GM21737 (cell line): Measurements from ENCODE around the gene MTARC1.

Experiments
- ATAC-seq: cut with Tn5 transposase; IDR thresholded peaks from one replicate; pipeline ENCODE4 v1.9.1; 2021; ENCODE audit warnings: mild to moderate bottlenecking, moderate library complexity; ENCODE audit not compliant: unreplicated experiment

MTARC1 gene

DNA sequence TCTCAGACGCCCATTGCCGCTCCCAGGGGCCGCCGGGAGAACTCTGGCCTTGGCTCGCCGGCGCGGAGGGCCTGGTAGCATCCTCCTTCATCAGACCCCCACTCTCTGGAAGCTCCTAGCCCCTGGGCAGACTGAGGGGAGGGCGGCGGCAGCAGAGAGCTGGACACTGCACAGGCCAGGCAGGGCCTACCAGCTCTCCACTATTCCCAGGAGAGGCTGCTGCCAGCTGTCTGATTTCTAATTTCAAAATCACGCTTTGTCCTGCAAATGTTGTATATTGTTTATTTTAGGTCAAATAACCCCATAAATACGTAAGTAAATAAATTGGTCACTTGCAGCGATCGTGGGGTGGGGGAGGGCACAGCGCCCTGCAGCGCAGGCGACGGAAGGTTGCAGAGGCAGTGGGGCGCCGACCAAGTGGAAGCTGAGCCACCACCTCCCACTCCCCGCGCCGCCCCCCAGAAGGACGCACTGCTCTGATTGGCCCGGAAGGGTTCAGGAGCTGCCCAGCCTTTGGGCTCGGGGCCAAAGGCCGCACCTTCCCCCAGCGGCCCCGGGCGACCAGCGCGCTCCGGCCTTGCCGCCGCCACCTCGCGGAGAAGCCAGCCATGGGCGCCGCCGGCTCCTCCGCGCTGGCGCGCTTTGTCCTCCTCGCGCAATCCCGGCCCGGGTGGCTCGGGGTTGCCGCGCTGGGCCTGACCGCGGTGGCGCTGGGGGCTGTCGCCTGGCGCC is at the start of gene MTARC1:
Gene MTARC1, plus strand, starts transcription at position 577 of the 732 bp plus-strand sequence. Its CDS starts 32 bp downstream, at position 609.
- peak; percentile 53 for ATAC-seq

GRCh38 chr1:220741349-220741748 is 45.4 kb upstream of the MTARC1 start:
- ATAC-seq = no peak

GRCh38 chr1:220741825-220742224 is 44.9 kb upstream of the MTARC1 start:
- ATAC-seq = no peak

GRCh38 chr1:220742520-220742919 is 44.2 kb upstream of the MTARC1 start:
- no peak for ATAC-seq

DNA sequence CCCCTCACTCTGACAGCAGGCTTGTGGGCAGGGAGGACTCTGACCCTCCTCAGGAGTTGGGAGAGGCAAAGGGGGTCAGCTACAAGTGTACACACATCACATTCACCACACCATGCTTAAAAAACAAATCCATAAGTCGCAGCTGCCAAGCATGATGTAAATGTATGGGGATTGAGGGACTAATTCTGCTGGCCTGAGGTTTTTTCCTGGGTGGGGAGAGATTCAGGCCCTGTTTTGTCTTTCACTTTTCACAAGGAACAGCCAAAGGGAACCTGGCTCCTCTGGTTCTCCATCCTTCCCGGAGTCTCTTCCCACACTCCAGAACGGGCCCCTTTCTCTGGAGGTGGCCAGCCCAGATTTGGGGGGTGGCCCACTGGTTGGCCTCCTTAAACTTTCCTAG is 39.9 kb upstream of the MTARC1 start:
- no peak for ATAC-seq

DNA sequence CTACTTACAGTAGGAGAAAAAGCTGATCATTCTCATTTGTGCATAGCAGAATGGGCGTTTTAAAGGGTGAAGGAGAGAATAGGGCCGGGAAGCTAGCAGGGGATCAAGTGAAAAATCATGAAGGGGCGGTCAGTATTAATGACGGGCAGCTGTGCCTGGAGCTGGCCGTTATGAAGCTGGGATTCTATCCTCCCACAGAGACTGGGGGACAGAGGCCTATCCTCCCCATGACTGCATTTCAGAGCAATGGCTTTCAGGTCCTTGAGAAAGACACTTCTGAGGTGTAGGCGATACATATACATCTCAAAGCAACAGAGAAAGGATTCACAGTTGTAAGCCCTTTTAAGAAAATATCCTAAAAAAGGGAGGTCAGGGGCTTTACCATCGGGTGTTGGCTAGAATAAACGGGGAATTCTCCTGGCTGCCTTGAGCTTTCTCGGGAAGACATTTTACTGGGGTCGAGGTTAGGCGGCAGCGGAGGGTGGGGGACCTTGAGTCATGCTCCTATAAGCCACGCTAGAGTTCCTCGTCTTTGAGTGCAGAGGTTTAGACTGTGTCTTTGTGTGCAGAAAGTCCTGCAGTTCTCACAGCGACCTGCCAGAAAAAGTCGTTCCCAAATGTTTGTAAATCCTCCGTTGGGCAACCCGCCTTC is 39.1 kb upstream of the MTARC1 start:
- peak; percentile 7 for ATAC-seq

GRCh38 chr1:220748089-220748934 is 38.4 kb upstream of the MTARC1 start, which contains the start of gene MTARC2:
TSS of gene MTARC2 (plus strand) at chr1:220748322. CDS start at chr1:220748532, 210 bp downstream.
- ATAC-seq = peak; percentile 89

GRCh38 chr1:220748936-220749335 is 37.8 kb upstream of the MTARC1 start:
- ATAC-seq = no peak

GRCh38 chr1:220750131-220750515 is 36.6 kb upstream of the MTARC1 start:
- ATAC-seq = no peak

DNA sequence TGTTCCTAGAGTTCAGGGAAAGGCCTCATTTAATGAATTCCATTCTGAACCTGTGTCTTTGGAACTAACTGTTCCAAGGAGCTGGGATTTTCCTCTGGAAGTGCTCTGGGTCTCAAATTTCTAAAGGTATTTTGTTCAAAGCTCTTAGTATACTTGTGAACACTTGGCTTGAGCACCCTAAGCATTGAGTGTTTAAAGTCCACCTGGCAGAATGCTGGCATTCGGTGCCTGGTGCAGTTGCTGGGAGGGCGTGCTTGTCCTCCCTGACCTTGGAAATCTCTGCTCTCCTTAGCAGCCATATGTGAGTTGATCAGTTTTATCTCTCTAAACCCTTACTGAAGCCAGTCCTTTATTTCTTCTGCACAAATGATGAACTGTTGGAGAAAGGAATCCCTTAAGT is 35.6 kb upstream of the MTARC1 start:
- no peak for ATAC-seq

GRCh38 chr1:220754212-220754917 is 32.3 kb upstream of the MTARC1 start:
- ATAC-seq = no peak

- no peak for ATAC-seq
These were observed 31.8 kb upstream of the MTARC1 start for GRCh38 chr1:220754918-220755295.

DNA sequence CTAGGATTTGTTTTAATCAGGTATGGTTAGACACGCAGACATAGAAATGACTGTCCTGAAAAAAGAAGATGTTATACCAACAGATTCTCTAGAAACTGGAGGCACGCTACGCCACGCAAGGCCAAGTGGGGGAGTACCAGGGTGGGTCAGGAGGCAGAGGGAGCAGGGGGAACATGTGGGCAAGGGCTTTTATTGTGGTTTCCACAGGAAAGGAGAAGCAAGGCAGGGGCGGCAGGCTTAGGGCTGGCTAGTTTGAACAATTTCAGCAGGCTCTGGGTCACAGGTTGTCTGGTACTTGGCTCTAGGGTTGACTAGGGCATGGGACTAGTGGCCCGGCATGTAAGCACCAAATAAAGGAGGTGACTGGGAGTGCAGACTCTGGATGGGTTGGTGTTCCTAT is 31.4 kb upstream of the MTARC1 start:
- ATAC-seq = no peak

- no peak for ATAC-seq
These were observed 29.3 kb upstream of the MTARC1 start for GRCh38 chr1:220757441-220757840.

- ATAC-seq = no peak
These were observed 27.6 kb upstream of the MTARC1 start for GRCh38 chr1:220759147-220759546.

GRCh38 chr1:220761688-220762427 is 24.9 kb upstream of the MTARC1 start:
- no peak for ATAC-seq

DNA sequence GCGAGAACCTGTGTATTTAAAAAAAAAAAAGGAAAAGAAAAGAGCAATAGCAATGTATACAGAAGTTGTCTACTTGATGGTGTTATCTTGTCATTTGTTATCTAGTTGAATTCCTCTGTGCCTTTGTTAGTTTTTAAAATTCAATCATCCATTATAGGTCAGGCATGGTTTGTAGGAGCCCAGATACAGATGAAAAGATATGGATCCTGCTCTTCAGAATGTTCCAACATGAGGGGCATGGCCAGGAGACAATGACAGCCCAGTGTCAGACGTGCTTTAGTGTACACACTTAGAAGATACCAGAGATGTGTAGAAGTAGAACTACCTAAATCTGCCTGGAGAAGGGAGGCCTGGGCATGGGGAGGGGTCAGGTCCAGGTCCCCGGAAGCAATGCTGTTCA is 22.0 kb upstream of the MTARC1 start:
- no peak for ATAC-seq

DNA sequence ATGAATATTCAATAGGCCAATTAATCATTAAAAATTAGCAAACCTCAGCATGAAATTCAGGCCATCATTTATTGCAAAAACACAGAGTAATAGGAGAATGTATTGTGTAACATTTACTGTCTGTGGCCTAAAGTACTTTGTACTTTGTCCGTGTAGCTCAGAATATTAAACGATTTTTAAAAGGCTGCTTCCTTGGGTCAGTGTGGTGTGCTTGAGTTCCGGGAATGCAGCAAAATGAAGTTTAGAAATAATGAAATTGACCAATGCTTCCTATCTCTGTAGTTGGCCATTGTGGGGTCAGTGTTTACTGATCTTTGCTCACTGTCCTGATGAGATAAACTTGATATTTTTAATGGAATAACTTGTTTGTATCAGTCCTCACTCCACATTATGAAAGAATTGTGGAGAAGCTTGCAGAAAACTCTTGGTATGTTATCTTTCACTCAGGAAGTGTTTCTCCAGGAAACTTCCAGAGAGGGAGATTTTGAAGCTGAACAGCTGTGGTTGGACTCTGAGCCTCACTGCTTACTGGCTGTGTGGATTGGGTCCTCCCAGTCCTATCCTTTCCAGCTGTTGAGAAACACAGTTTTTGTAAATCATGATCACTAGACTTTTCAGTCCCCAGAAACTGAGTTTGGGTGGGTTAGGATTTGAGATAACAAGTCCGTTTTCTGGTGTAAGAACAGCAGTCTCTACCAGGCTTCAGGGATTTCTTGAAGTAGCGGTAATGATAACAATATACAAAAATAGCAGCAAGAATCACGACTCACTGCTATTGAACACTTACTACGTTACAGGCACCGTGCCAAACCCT is 19.2 kb upstream of the MTARC1 start:
- no peak for ATAC-seq

DNA sequence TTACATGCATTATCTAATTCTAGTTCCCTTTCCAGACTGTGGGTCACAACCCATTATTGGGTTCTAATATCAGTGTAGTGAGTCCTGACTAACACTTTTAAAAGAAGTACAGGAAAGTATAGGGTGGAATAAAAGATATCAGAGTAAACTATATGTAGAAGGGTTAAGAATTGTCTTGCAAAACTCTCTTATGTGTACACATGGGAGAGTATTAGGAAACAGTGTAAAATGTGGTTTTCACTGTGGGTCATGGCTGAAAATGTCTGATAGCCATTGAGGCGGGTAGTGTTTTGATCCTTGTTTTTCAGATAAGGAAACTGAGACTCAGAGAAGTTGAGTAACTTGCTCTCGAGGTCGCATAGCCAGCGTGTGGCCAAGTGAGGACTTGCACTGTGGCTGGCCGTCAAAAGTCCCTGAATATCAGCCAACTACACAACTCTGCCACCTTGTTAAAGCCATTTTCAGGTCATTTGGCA is 18.5 kb upstream of the MTARC1 start:
- no peak for ATAC-seq
